Thoracic aorta endothelial cell (primary cell): ENCODE results near the gene ATMIN. TPM values are rescaled to one million over a fixed set of nuclear protein-coding genes. Genes with fewer than 3 reads are reported as not detected.

Experiments used
- small RNA-seq: library from RNA; depleted of rRNA; stranded (forward); fragments of <200 nt; gene quantifications from one replicate; pipeline ENCODE3, GENCODE V24; 2012
- total RNA-seq: library from RNA; depleted of rRNA; stranded (reverse); fragments of >200 nt; gene quantifications from 2 replicates; pipeline ENCODE4 v1.2.3, GENCODE V29; 2012

ATMIN gene
- 38.0 and 40.3 TPM in 2 replicates for total RNA-seq

GRCh38 chr16:81035398-81035974 is at the start of gene ATMIN:
Gene ATMIN (plus strand): TSS chr16:81035842. CDS start chr16:81035871, 29 bp downstream.

GRCh38 chr16:81006813-81007695 is 28.6 kb upstream of the ATMIN start, which contains the start of the genes CENPN and CMC2:
Gene CENPN (plus strand): TSS chr16:81007214. CDS start chr16:81011940, 4,726 bp downstream.
Gene CMC2 (minus strand): TSS chr16:81006885. CDS start chr16:80997394, 9,491 bp downstream.

GRCh38 chr16:81077076-81077940 is 41.7 kb downstream of the ATMIN start, which contains the start of gene C16orf46:
Gene C16orf46 (minus strand): TSS chr16:81077238. CDS start chr16:81063955, 13,283 bp downstream.

GRCh38 chr16:81095953-81096714 is 60.5 kb downstream of the ATMIN start, which contains the start of gene GCSH:
Gene GCSH (minus strand): TSS chr16:81096395. CDS start chr16:81096278, 117 bp downstream.

Small RNA genes lying within 50 kb of the gene (small RNA-seq; reads per million reads assigned to genes)
- not detected for gene AC092718.3

Other genes with a start within 250 kb of the ATMIN start
- gene CDYL2, start 231.2 kb upstream of the ATMIN start, total RNA-seq: 44.0 and 47.1 TPM in 2 replicates
- 60.4 and 69.9 TPM in 2 replicates for gene CMC2, start 29.0 kb upstream of the ATMIN start, total RNA-seq
- gene CENPN, start 28.6 kb upstream of the ATMIN start, total RNA-seq: 107 and 133 TPM in 2 replicates
- gene C16orf46, start 41.4 kb downstream of the ATMIN start, total RNA-seq: 0.27 and 0.29 TPM in 2 replicates
- gene GCSH, start 60.6 kb downstream of the ATMIN start, total RNA-seq: 30.1 and 30.7 TPM in 2 replicates
- gene BCO1, start 202.8 kb downstream of the ATMIN start, total RNA-seq: not detected in 2 replicates